ENCODE data around the gene GATA1.

GATA1 gene

DNA sequence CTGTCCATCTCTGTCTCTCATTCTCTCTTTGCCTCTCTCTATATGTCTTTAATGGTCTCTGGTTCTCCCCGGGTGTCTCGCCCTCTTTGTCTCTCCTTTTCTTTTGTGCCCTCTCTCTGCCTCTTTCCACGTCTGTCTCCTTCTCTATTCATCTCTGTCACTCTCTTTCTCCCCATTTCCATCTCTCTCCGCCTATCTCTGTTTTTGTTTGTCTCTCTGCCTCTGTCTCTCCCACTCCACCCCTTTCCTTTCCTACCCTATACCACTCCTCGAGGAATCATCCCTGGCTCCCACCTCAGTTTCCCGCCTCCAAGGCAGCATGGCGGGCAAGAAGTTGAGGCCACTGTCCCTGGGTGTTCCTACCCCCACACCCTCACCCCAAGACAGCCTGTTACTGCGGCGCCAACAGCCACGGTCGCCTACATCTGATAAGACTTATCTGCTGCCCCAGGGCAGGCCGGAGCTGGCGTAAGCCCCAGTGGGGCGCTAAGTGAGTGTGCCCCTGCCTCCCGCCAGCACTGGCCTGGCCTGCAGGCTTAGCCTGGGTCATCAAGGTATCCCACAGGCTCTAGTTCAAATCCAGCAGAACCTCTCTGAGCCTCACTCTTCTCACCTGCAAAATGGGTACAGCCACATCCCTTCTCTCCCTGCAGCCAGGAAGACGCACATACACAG lies 713 bp upstream of the GATA1 start:
- DNase-seq (ENCODE audit: low spot score): no peak

DNA sequence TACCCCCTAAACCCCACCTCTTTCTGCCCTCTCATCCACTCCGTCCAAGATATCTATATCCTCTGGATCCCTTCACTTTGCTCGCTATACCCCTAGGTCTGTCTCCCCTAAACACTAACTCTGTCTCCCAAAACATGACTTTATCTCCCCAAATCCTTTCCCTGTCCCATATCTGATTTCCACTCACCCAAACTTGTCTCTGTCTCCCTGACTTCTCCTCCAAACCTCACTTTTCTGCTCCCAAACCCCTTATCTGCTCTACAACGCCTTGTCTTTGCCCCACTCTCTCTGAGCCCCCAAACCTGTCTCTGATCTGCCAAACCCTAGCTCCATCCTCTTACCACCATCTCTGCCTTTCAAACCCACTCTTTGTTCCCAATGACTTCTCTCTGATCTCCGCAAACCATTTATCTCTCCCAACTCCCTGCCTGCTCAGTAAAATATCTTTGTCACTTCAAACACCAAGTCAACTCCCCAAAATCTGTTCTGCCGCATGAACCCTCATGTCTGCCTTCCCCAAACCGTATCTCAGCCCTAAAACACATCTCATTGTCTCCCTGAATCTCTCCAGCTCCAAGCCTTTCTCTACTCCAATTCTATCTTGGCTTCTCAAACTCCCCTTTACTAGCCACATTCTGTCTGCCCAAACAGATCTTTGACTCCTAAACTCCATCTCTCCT lies 575 bp downstream of the GATA1 start:
- no peak for DNase-seq (ENCODE audit: low spot score)

DNA sequence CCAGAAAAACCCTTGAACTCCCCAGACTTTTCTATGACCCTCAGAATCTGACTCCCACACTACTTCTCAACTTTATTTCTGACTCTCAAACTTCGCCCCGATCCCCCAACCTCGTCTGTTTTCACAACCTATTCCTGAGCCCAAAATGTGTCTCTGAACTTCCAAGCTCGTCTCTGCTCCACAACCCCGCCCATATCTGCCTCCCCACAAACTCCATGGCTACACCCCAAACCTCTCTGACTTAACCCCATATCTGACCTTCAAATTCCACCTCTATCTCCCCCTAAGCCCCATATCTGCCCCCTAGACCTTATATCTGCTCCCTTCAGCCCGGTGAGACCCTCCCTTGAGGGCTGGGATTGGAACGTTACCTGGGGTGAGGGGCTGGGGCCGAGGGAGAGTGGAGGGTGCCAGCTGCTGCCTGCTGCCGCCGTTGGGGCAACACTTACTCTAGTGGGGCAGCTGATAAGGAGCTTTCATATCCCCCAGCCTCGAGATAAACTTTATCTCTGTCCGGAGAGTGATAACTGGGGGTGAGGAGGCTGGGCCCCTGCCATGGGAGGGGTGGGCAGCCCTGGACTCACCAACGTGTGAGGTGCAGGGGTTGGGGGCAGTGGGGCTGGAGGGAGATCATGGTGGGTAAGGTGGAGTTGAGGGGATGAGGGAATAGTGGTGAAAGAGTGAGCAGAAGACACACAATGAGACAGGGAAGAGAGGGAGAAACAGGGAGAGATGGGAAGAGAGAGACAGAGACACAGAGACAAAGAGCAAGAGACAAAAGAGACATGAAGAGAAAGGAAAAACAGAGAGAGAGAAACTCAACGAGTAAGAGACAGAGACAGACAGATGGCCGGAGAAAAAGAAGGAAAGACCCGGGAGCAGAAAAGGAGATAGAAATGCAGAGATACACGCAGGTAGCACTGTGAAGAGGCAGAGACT lies 1.4 kb downstream of the GATA1 start:
- DNase-seq (ENCODE audit: low spot score): no peak

DNA sequence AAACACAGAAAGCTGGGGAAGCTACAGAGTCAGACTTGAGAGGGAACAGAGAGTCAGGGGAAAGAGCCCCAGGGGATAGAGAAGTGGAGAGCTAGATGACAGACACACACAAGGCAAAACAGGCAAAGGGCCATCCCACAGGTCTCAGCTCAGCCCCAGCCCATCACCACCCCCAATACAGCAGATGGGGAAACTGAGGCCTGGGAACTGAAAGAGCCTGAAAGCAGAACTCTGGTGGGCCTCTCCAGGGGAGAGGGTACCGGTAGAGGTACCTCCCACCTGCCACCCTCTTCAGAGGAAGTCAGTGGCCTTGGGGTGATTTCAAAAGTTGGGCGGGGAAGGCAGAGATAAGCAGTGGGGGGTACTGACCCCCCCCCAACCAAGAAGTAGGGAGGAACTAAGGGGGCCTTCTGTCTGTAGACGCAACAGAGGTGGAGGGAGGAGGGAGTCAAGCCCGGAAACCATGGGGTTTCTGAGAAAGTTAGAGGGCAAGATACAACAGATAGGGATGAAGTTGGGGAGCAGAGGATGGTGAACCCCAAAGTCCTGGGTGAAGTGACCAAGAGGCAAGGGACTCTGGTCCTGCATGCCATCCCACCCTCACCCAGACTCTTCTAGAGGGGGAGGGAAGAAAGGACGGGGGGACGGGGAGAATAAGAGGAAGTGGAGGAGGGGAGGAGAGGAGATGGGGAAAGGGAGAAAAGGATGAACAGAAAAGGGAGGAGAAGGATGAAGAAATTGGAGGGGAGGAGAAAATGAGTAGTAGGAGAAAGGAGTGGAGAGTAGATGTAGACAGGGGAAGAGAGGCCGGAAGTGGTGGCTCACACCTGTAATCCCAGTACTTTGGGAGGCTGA lies 3.2 kb downstream of the GATA1 start:
- no peak for DNase-seq (ENCODE audit: low spot score)

DNA sequence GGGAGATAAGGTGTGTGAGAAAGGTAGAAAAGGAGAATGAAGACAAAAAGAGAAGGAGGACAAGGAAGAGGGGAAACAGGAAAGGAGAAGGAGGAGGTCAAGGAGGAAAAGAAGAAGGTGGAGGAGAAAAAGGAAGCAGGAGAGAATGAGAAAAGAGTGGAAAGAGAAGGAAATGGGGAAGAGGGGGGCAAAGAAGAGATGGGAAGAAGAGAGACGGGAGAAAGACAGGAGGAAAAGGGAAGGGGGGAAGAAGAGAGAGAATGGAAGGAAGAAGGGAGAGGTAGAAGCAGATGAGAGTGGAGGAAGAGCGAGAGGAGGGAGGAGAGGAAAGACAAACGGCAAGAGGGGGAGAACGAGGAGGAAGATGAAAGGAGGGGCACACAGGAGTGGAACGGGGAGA lies 4.1 kb downstream of the GATA1 start:
- no peak for DNase-seq (ENCODE audit: low spot score)

DNA sequence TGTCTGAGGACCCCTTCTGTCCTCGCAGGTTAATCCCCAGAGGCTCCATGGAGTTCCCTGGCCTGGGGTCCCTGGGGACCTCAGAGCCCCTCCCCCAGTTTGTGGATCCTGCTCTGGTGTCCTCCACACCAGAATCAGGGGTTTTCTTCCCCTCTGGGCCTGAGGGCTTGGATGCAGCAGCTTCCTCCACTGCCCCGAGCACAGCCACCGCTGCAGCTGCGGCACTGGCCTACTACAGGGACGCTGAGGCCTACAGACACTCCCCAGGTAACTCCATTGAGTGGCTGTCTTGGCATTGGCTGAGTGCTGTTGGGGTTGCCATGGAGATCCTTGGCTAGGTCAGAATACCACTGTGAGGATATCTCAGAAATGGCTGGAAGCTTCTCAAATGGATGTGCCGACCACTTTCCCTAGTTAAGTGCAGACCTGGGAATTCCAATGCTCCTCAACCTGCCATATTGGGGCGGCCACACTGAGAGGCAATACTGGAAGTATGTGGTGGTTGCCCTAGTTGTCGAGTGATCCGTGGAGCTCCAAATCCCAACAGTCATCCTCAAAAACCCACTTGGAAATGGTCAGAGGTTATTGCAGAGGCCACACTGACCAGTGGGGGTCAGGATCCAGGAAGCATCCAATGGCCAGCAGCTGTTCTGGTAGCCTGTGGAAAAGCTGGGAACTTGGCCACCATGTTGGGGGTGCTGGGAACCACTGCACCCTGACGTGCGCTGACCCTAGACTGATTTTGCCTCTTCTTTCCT lies 4.9 kb downstream of the GATA1 start:
- DNase-seq (ENCODE audit: low spot score): no peak

DNA sequence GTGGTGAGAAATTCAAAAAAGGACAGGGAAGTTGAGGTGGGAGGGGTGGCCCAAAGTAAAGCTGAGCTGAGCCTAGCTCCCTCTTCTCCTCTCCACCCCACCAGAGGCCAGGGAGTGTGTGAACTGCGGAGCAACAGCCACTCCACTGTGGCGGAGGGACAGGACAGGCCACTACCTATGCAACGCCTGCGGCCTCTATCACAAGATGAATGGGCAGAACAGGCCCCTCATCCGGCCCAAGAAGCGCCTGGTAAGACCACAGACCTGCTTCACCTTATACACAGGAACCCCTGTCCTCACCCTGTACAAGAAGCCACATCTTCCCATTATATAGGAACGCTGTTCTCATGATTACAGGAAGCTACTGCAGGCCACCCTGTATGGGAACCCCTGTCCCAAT lies 5.8 kb downstream of the GATA1 start:
- no peak for DNase-seq (ENCODE audit: low spot score)

DNA sequence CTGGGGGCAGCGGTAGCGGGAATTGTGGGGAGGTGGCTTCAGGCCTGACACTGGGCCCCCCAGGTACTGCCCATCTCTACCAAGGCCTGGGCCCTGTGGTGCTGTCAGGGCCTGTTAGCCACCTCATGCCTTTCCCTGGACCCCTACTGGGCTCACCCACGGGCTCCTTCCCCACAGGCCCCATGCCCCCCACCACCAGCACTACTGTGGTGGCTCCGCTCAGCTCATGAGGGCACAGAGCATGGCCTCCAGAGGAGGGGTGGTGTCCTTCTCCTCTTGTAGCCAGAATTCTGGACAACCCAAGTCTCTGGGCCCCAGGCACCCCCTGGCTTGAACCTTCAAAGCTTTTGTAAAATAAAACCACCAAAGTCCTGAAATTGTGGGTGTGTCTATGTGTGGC lies 7.5 kb downstream of the GATA1 start:
- no peak for DNase-seq (ENCODE audit: low spot score)

DNA sequence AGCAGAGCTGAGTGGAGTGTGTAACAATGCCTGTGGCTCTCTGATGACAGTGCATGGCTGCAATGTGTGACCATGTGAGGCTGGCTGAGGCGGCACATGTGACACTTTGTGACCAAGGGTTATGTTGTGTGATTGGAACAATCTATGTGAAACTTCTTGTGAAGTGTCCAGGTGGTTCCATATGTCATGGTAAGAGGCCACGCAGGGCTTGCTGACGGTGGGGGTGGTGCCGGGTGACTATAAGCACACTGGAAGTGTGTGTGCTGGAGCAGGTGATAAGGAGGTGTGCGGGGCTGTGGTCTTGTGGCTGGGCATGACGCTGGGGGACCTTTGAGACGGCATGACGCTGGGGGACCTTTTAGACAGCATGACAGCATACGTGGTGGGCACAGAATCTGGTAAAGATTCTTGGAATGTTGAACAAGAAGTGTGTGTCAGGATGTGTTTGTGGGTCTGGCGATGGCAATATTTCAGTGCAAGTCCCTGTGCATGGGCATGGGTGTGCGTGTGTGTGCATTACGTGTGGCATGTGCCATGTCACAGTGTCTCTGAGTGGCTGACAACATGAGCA lies 8.0 kb downstream of the GATA1 start:
- no peak for DNase-seq (ENCODE audit: low spot score)

DNA sequence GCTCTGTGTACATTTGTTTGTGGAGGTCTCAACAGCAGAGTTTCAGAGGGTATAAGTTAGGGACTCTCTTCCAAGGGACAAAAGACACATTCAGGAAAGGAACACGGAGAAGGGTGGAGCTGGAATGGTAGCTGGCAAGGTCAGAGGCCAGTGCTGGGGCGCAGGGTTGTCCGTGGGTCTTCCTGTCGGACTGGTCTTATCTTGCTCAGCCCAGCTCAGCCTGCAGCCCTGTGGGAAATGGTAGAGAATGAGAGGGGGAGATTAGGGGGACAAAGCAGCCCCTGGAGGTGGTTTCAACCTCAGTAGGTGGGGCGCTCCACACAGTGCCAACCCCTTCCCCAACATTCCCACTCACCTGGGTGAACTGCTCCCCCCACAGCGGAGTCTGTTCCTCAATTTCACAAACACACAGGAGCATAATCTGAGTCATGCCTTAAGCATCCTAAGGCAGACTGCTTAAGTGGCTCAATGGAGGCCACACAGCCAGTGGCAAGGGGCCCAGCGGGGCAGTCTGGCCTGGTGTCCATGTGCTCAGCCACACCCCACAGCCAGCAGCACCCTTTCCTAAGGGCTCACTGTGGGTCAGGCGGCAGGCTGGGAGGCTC lies 8.6 kb downstream of the GATA1 start:
- DNase-seq (ENCODE audit: low spot score): no peak

DNA sequence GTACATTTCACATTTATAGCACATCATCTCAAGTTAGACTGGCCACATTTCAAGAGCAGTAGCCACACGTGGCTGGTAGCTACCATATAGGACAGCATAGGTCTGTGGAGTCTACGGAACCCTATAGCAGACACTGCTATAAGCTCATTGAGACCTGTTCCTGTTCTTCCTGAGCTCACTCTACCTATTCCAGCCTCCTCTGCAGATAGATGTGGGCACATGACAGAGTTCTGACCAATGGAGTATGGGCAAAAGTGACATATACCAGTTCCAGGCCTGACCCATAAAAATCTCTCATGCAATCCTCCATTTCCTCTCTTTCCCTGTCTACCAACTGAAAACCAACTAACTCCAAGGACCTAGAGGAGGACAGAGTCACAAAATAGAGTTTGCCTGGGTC lies 11.9 kb downstream of the GATA1 start:
- no peak for DNase-seq (ENCODE audit: low spot score)

DNA sequence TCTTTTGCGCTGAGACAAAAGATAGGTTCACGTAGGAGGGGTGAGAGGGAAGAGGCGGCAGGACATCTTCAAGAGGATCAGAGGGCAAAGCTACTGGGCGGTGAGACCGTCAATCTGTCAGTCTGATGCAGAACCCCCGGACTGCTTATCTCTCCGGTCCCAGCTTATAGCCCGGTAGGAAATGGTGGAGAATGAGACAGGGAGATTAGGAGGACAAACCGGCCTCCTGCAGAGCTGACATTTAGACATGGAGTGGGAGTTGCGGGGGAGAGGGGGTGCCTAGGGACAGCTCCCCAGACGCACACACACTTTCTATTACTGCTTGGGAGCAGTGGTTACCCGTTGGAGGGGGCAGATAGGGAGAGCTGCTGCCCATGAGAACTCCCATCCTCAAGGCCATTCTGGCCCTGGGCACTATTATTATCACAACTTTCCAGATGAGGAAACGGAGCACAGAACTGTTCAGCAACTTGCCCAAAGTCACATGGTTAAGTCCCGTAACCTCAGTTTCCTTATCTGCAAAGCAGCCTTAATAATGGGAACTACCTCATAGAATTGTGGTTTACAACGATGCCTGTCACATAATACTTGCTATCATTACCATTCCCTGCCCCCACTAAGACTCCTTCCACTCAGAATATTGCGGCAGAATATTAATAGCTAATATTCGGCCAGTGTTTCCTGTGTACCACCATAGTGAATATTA lies 14.3 kb downstream of the GATA1 start:
- DNase-seq (ENCODE audit: low spot score): no peak

DNA sequence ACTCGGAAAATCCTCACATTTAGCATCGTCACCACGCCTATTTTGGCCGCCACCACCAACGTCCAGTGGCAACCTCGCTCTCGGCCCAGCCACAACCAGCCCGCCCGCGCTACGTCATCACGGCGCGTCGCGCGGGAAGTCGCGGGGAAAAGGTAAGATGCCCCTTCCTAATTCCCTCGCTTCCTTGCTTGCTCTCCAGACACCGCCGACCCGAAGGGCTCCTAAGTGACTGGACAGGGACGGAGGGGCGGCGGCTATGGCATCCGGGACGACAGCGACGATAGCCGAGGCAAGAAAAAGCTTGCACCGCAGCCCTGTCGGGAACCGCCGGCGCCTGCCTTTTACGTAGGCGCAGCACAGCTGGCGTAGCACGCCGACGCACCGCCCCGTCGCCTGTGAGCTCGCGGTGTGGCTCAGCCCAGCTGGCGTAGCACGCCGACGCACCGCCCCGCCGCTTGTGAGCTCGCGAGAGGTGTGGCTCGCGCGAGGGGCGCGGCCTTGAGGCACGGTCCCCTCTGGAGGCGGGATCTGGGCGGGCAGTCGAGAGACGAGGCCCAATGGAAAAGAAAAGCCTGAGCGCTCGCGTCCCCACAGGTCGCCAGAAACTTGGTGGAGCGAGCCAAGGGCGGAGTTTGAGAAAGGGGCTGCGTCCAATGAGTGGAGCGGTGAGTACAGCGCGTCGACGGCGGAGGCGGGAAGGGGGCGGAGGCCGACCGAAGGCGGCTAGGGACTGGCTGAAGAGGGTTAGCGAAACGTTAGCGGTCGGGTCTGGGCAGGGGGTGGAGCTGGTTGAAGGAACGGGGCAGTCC lies 15.1 kb downstream of the GATA1 start, which contains the start of gene HDAC6:
Gene HDAC6 (plus strand): TSS at position 788 of the 809 bp plus-strand sequence. CDS start 626 bp downstream, outside the sequence.
- DNase-seq (ENCODE audit: low spot score): peak; percentile 94

DNA sequence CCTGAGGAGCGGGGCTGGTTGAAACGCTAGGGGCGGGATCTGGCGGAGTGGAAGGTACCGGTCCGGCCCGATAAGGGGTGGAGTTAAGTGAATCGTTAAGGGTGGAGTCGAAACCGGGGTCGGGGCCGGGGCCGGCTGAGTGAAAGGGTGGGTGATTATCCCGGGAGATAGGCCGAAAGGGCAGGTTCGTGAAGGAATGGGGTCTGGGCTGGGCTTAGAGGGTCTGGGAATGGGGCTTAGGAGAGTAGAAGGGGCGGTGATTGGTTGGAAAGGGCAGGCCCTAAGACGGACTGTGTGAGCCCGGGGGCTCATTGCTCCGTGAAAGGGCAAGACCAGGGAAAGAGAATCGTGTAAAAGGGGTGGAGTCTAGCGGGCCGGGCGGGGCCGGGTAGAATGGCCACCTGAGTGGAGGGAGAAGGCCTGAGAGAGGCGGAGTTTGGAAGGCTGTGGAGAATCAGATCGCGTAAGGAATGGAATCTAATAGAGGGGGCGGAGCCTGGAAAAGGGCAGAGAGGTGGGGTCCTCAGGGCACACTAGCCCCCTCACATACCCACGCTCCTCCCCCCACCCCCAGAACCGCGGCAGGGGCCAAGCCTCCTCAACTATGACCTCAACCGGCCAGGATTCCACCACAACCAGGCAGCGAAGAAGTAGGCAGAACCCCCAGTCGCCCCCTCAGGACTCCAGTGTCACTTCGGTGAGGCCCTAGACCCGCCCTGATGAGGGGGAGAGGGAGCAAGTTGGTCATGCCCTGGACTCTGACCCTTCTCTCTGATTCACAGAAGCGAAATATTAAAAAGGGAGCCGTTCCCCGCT lies 15.9 kb downstream of the GATA1 start:
- DNase-seq (ENCODE audit: low spot score): peak; percentile 87

DNA sequence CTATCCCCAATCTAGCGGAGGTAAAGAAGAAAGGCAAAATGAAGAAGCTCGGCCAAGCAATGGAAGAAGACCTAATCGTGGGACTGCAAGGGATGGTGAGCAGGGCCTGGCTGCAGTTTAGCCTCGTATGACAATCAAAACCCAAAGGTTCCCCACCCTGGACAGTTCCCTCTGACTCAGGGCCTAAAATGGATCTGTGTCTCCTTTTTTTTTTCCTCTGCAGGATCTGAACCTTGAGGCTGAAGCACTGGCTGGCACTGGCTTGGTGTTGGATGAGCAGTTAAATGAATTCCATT lies 16.5 kb downstream of the GATA1 start:
- DNase-seq (ENCODE audit: low spot score): no peak

DNA sequence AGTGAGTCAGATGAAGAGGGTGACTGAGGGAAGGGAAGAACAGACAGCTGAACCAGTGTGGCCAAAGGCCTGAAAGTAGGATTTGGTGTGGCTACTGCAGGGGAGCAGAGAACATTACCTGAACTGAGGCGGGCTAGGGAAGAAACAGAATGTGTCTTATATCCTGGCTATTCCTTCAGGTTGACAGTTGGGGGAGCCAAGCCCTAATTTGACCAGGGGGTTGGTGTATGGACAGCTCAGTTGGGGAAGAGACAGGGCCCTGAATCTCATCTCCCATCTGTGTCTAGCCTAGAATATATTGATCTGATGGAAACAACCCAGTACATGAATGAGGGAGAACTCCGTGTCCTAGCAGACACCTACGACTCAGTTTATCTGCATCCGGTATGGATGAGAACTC lies 19.7 kb downstream of the GATA1 start:
- DNase-seq (ENCODE audit: low spot score): no peak

DNA sequence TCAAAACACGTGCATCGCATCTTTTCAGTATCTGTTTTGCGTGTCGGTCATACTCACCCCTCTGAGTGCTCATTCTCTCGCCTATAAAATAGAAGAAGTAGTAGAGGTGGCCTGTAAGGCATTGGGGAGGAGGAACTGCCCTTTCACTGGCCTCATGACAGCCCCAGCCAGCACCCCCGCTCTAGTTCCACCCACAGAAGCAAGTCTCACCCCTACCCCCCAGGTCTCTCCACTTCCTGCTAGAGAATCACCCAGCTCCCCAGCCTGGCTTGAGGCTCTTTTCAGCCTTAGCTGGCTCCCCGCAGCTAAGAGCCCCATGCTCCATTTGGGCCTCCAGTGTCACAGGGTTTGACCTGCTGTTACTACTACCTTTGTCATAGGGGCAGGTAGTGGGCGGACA lies 27.3 kb downstream of the GATA1 start:
- no peak for DNase-seq (ENCODE audit: low spot score)

DNA sequence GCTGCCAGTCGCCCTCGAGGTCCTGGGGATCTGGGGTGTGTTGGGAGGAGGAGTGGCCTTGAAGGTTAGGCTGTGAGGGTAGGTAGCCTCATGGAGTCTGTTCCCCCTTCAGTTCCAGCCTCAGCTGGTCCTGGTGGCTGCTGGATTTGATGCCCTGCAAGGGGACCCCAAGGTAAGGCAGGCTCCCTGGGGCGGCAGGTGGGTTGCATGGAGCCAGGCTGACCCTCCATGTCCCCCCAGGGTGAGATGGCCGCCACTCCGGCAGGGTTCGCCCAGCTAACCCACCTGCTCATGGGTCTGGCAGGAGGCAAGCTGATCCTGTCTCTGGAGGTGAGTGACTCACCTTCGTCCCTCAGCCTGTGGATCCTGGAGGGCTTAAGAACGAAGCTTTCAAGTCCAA lies 28.3 kb downstream of the GATA1 start:
- DNase-seq (ENCODE audit: low spot score): no peak
